ENCODE results near the gene TFAP2E. TPM values are rescaled to one million over a fixed set of nuclear protein-coding genes. Genes with fewer than 3 reads are reported as not detected.

Gene TFAP2E
- polyA plus RNA-seq, 4 donors: 0.64 to 1.4 TPM; not detected in 2

DNA sequence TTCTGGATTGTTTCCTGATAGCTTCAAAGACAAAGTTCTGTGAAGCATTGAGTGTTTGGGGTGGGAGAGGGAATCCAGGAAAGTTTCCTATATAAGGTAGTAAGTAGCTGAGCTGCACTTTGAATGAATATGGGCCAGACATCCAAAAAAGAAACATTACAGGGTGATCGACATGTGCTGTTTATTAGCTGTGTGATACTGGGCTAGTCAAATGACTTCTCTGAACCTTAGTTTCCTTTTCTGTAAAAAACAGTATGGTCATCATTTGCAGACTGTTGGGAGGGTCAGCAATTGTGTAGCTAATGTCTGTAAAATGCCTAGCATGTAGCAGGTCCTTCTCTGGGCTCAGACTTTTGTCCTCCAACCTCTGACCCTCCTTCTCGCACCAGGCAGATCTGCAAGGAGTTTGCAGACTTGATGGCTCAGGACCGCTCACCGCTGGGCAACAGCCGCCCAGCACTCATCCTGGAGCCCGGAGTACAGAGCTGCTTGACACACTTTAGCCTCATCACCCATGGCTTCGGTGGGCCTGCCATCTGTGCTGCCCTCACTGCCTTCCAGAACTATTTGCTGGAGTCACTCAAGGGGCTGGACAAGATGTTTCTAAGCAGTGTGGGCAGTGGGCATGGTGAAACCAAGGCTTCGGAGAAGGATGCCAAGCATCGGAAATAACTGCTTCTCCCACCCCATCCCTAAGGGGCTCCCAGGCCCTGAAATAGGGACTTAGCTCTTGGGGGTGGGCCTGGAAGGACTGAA is 21.1 kb downstream of the TFAP2E start:
- no peak for DNase-seq
- FAIRE-seq: no peak
- H3K27ac ChIP-seq (ENCODE audit: low read depth in 1 of 3, low read length in 2 of 3): no peak overlapping the region
- no peaks in the 10 kb centered on the region for H3K27me3 ChIP-seq (ENCODE audit: control insufficient read depth in 3 of 3, insufficient read depth in 3 of 3, low read length in 3 of 3)
- peaks cover 0 to 11% (median 0%) of the 10 kb centered on the region in 3 donors for H3K4me1 ChIP-seq (ENCODE audit: control insufficient read depth in 3 of 3, insufficient read depth in 2 of 3, low read depth in 1 of 3, low read length in 2 of 3)
- WGBS, 3 donors: 95 to 98% (median 97%) methylated on average over 9 of the region's 9 CpGs
- H3K4me3 ChIP-seq (ENCODE audit: low read depth in 1 of 3, low read length in 3 of 3): no peak overlapping the region
- no peaks in the 10 kb centered on the region for H3K9me3 ChIP-seq (ENCODE audit: control insufficient read depth in 2 of 2, insufficient read depth in 1 of 2, low read depth in 1 of 2, low read length in 1 of 2)
- H3K36me3 ChIP-seq (ENCODE audit: control insufficient read depth in 3 of 3, insufficient read depth in 2 of 3, low read depth in 1 of 3, low read length in 3 of 3): peaks cover 0 to 20% (median 0%) of the 10 kb centered on the region in 3 donors

DNA sequence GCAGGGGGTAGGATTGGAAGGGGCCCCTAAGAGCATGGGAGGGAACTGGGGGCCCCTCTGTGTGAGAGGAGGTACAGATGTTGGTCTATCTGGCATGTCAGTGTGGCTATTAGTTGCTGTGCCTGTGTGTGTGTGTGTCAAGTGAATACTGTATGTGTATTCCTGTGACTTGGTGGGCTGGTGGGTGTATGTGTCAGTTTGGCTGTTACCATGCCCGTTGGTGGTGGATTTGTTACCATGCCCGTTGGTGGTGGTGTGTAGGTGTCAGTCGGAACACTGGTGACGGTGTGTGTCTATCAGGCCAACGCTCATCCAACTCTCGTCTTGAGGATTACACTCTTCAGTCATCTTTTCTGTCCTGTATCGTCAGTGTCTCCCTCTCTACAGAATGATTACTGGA is 22.6 kb downstream of the TFAP2E start:
- Histone ChIP-seq H3K27ac (ENCODE audit: low read depth in 1 of 3, low read length in 2 of 3) (no peak overlapping the region), H3K36me3 (ENCODE audit: control insufficient read depth in 3 of 3, insufficient read depth in 2 of 3, low read depth in 1 of 3, low read length in 3 of 3) (peaks cover 0 to 15% (median 2%) of the 10 kb centered on the region in 3 donors), H3K9me3 (ENCODE audit: control insufficient read depth in 2 of 2, insufficient read depth in 1 of 2, low read depth in 1 of 2, low read length in 1 of 2) (no peaks in the 10 kb centered on the region), H3K27me3 (ENCODE audit: control insufficient read depth in 3 of 3, insufficient read depth in 3 of 3, low read length in 3 of 3) (no peaks in the 10 kb centered on the region), H3K4me3 (ENCODE audit: low read depth in 1 of 3, low read length in 3 of 3) (no peak overlapping the region), H3K4me1 (ENCODE audit: control insufficient read depth in 3 of 3, insufficient read depth in 2 of 3, low read depth in 1 of 3, low read length in 2 of 3) (peaks cover 0 to 11% (median 0%) of the 10 kb centered on the region in 3 donors)
- 89 to 94% (median 90%) methylated on average over 7 of the region's 7 CpGs for WGBS, 3 donors
- FAIRE-seq (no peak), DNase-seq (no peak)

DNA sequence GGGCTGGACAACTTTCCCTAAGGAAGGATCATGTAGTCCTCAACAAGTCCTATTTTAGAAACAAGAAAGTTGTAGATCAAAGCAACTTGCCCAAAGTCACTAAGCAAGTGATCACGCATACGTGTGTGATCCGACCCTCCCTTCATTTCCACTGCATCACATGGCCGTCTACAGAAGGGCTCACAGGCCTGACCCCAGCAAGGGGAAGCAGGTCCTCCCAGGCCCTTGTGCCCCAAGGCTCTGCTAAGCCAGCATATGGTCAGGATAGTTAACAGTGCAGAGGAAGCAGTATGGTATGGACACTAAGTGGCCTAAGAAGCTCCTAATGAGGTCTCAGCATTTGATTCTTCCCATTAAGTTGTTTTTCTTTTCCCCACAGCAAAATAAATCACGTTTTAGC is 24.8 kb downstream of the TFAP2E start:
- DNase-seq (no peak), FAIRE-seq (no peak)
- Histone ChIP-seq H3K27me3 (ENCODE audit: control insufficient read depth in 3 of 3, insufficient read depth in 3 of 3, low read length in 3 of 3) (no peaks in the 10 kb centered on the region), H3K4me1 (ENCODE audit: control insufficient read depth in 3 of 3, insufficient read depth in 2 of 3, low read depth in 1 of 3, low read length in 2 of 3) (peaks cover 0 to 6% (median 0%) of the 10 kb centered on the region in 3 donors), H3K27ac (ENCODE audit: low read depth in 1 of 3, low read length in 2 of 3) (no peak overlapping the region), H3K36me3 (ENCODE audit: control insufficient read depth in 3 of 3, insufficient read depth in 2 of 3, low read depth in 1 of 3, low read length in 3 of 3) (peaks cover 2 to 21% (median 6%) of the 10 kb centered on the region in 3 donors), H3K9me3 (ENCODE audit: control insufficient read depth in 2 of 2, insufficient read depth in 1 of 2, low read depth in 1 of 2, low read length in 1 of 2) (no peaks in the 10 kb centered on the region), H3K4me3 (ENCODE audit: low read depth in 1 of 3, low read length in 3 of 3) (no peak overlapping the region)
- 89 to 92% (median 90%) methylated on average over 5 of the region's 5 CpGs for WGBS, 3 donors

DNA sequence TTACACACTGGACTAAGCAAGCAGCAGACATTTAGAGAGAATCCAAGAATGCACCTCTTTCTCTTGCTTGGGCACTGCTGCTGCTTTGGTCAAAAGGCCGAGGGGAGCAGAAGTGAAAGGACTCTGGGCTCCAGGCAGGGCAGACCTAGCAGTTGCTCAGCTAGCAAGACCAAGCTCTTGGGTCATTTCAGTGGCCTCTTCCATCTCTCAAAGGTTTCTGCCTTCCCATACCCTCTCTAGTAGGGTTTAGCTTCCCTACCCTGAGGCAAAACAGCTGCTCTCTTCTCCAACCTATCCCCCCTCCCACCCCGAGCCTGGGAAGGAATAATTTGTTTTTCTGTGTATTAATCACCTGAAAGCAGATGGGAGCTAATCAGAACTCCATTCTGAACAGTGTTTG is 25.8 kb downstream of the TFAP2E start:
- Histone ChIP-seq H3K9me3 (ENCODE audit: control insufficient read depth in 2 of 2, insufficient read depth in 1 of 2, low read depth in 1 of 2, low read length in 1 of 2) (no peaks in the 10 kb centered on the region), H3K27me3 (ENCODE audit: control insufficient read depth in 3 of 3, insufficient read depth in 3 of 3, low read length in 3 of 3) (no peaks in the 10 kb centered on the region), H3K4me1 (ENCODE audit: control insufficient read depth in 3 of 3, insufficient read depth in 2 of 3, low read depth in 1 of 3, low read length in 2 of 3) (no peaks in the 10 kb centered on the region), H3K4me3 (ENCODE audit: low read depth in 1 of 3, low read length in 3 of 3) (no peak overlapping the region), H3K36me3 (ENCODE audit: control insufficient read depth in 3 of 3, insufficient read depth in 2 of 3, low read depth in 1 of 3, low read length in 3 of 3) (peaks cover 7 to 31% (median 10%) of the 10 kb centered on the region in 3 donors), H3K27ac (ENCODE audit: low read depth in 1 of 3, low read length in 2 of 3) (no peak overlapping the region)
- DNase-seq (no peak), FAIRE-seq (no peak)
- WGBS, 3 donors: 73 to 77% (median 75%) methylated on average over 2 of the region's 2 CpGs

DNA sequence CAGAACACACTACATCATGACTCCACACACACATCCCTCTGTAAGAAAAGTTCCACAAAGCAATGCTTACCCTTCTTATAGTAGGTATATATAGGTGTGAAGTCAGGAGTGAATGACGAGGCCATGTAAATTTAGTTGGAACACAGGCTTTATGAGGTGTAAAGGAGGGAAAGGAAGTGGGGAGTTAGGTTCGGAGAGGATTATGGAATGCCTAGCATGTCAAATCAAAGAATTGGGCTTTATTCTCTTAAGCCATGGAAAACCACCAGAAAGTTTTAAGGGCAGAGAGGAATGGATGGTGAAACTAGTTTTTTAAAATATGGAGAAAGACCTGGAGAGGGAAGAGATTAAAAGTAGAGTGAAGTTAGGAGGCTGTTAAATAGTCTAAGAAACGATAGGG is 26.3 kb downstream of the TFAP2E start:
- H3K36me3 ChIP-seq (ENCODE audit: control insufficient read depth in 3 of 3, insufficient read depth in 2 of 3, low read depth in 1 of 3, low read length in 3 of 3): peaks cover 8 to 32% (median 10%) of the 10 kb centered on the region in 3 donors
- no peaks in the 10 kb centered on the region for H3K9me3 ChIP-seq (ENCODE audit: control insufficient read depth in 2 of 2, insufficient read depth in 1 of 2, low read depth in 1 of 2, low read length in 1 of 2)
- no peak overlapping the region for H3K27ac ChIP-seq (ENCODE audit: low read depth in 1 of 3, low read length in 2 of 3)
- H3K27me3 ChIP-seq (ENCODE audit: control insufficient read depth in 3 of 3, insufficient read depth in 3 of 3, low read length in 3 of 3): no peaks in the 10 kb centered on the region
- DNase-seq: no peak
- H3K4me1 ChIP-seq (ENCODE audit: control insufficient read depth in 3 of 3, insufficient read depth in 2 of 3, low read depth in 1 of 3, low read length in 2 of 3): no peaks in the 10 kb centered on the region
- 84 to 93% (median 86%) methylated on average over 3 of the region's 3 CpGs for WGBS, 3 donors
- FAIRE-seq: no peak
- H3K4me3 ChIP-seq (ENCODE audit: low read depth in 1 of 3, low read length in 3 of 3): no peak overlapping the region

DNA sequence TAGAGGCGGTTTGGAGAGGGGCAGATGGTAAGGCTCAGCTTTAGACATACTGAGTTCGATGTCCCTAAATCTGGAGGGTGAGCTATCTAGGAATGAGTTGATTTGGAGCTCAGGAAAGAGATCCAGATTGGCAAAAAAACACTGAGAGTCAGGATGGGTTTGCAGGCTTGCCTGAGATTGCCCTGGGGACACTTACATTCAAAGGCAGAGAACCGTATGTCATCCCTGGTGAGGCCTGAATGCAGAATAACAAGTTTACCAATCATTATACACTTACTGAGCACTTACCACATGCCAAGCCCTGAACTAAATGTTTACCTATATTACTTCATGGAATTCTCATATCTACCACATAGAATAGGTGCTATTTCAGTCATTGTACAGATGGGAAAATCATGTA is 27.5 kb downstream of the TFAP2E start:
- FAIRE-seq (no peak), DNase-seq (no peak)
- H3K27me3 ChIP-seq (ENCODE audit: control insufficient read depth in 3 of 3, insufficient read depth in 3 of 3, low read length in 3 of 3): no peaks in the 10 kb centered on the region
- WGBS, 3 donors: 96 to 99% (median 97%) methylated on average over 3 of the region's 3 CpGs
- no peak overlapping the region for H3K27ac ChIP-seq (ENCODE audit: low read depth in 1 of 3, low read length in 2 of 3)
- H3K36me3 ChIP-seq (ENCODE audit: control insufficient read depth in 3 of 3, insufficient read depth in 2 of 3, low read depth in 1 of 3, low read length in 3 of 3): peaks cover 10 to 37% (median 15%) of the 10 kb centered on the region in 3 donors
- no peak overlapping the region for H3K4me3 ChIP-seq (ENCODE audit: low read depth in 1 of 3, low read length in 3 of 3)
- H3K9me3 ChIP-seq (ENCODE audit: control insufficient read depth in 2 of 2, insufficient read depth in 1 of 2, low read depth in 1 of 2, low read length in 1 of 2): no peaks in the 10 kb centered on the region
- no peaks in the 10 kb centered on the region for H3K4me1 ChIP-seq (ENCODE audit: control insufficient read depth in 3 of 3, insufficient read depth in 2 of 3, low read depth in 1 of 3, low read length in 2 of 3)

DNA sequence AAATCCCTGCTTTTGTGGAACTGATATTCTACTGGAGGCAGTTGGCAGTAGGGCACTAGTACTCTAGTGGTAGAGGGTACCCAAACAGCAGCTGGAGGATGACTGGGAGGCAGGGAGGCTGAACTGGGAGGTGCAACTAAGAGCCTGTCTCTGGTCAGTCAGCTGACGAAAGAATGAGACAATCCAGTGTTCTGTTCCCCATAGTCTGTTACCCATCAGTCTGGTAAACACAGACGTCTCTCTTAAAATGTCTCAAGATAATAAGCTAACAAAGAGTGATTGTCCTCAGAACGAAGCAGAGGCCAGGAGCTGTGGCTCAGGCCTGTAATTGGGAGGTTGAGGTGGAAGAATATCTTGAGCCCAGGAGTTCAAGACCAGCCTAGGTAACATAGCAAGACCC is 30.4 kb downstream of the TFAP2E start:
- no peak overlapping the region for H3K4me3 ChIP-seq (ENCODE audit: low read depth in 1 of 3, low read length in 3 of 3)
- no peaks in the 10 kb centered on the region for H3K27me3 ChIP-seq (ENCODE audit: control insufficient read depth in 3 of 3, insufficient read depth in 3 of 3, low read length in 3 of 3)
- no peaks in the 10 kb centered on the region for H3K4me1 ChIP-seq (ENCODE audit: control insufficient read depth in 3 of 3, insufficient read depth in 2 of 3, low read depth in 1 of 3, low read length in 2 of 3)
- DNase-seq: no peak
- peaks cover 11 to 41% (median 16%) of the 10 kb centered on the region in 3 donors for H3K36me3 ChIP-seq (ENCODE audit: control insufficient read depth in 3 of 3, insufficient read depth in 2 of 3, low read depth in 1 of 3, low read length in 3 of 3)
- no peaks in the 10 kb centered on the region for H3K9me3 ChIP-seq (ENCODE audit: control insufficient read depth in 2 of 2, insufficient read depth in 1 of 2, low read depth in 1 of 2, low read length in 1 of 2)
- FAIRE-seq: no peak
- WGBS, 3 donors: 59 to 68% (median 63%) methylated on average over 3 of the region's 3 CpGs
- no peak overlapping the region for H3K27ac ChIP-seq (ENCODE audit: low read depth in 1 of 3, low read length in 2 of 3)

DNA sequence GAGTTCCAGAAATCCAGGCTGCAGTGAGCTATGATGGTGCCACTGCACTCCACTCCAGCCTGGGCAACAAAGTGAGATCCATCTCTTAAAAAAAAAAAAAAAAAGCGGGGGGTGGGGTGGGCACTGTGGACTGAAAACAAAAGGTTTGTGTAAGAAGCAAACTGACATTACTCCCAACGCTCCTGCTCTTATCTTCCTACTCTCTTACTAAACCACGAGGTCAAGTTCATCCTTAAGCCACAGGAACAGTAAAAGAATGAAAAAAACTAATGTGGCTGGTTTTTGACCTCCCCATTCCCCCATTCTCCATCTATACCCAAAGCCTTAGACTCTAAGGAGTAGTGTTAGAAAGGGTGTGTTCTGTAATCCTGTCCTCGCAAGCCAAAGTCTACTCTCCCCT is 30.8 kb downstream of the TFAP2E start:
- no peak overlapping the region for H3K27ac ChIP-seq (ENCODE audit: low read depth in 1 of 3, low read length in 2 of 3)
- DNase-seq (no peak), FAIRE-seq (no peak)
- no peaks in the 10 kb centered on the region for H3K4me1 ChIP-seq (ENCODE audit: control insufficient read depth in 3 of 3, insufficient read depth in 2 of 3, low read depth in 1 of 3, low read length in 2 of 3)
- 72 to 86% (median 83%) methylated on average over 4 of the region's 4 CpGs for WGBS, 3 donors
- H3K36me3 ChIP-seq (ENCODE audit: control insufficient read depth in 3 of 3, insufficient read depth in 2 of 3, low read depth in 1 of 3, low read length in 3 of 3): peaks cover 11 to 40% (median 20%) of the 10 kb centered on the region in 3 donors
- no peaks in the 10 kb centered on the region for H3K9me3 ChIP-seq (ENCODE audit: control insufficient read depth in 2 of 2, insufficient read depth in 1 of 2, low read depth in 1 of 2, low read length in 1 of 2)
- no peak overlapping the region for H3K4me3 ChIP-seq (ENCODE audit: low read depth in 1 of 3, low read length in 3 of 3)
- H3K27me3 ChIP-seq (ENCODE audit: control insufficient read depth in 3 of 3, insufficient read depth in 3 of 3, low read length in 3 of 3): no peaks in the 10 kb centered on the region
